Neural crest cell (in vitro differentiated cells): Measurements from ENCODE around the gene CNPY1. TPM values are rescaled to one million over a fixed set of nuclear protein-coding genes. Genes with fewer than 3 reads are reported as not detected.

Experiments used
- DNase-seq: peaks from one replicate; pipeline ENCODE4 v3.0.0; 2021; ENCODE audit warnings: low read depth, mixed read lengths, low spot score
- H3K27ac Mint-ChIP-seq: one replicate; pipeline ENCODE4 v1.8.0; 2021; ENCODE audit warnings: mild to moderate bottlenecking, mixed read lengths; ENCODE audit not compliant: unreplicated experiment
- H3K27me3 Mint-ChIP-seq: 2 replicates; pipeline ENCODE4 v1.8.0; 2021; ENCODE audit warnings: low read depth, mild to moderate bottlenecking, mixed read lengths
- H3K36me3 Mint-ChIP-seq: 2 replicates; pipeline ENCODE4 v1.8.0; 2021; ENCODE audit warnings: low read depth, mild to moderate bottlenecking, mixed read lengths
- H3K4me1 Mint-ChIP-seq: 2 replicates; pipeline ENCODE4 v1.8.0; 2021; ENCODE audit warnings: mixed read lengths
- H3K4me3 Mint-ChIP-seq: one replicate; pipeline ENCODE4 v1.8.0; 2021; ENCODE audit warnings: mild to moderate bottlenecking, mixed read lengths
- H3K9me3 Mint-ChIP-seq: 2 replicates; pipeline ENCODE4 v1.8.0; 2021; ENCODE audit warnings: mixed read lengths
- total RNA-seq: library from RNA; stranded (reverse); gene quantifications from 2 replicates; pipeline ENCODE4 v1.2.1, GENCODE V29; 2021
- TF ChIP-seq, protein P1 (sequence below): fragments of 200-600 bp; sonication (generic); conservative IDR thresholded peaks from 2 replicates; pipeline ENCODE4 v1.5.0; 2021; ENCODE audit warnings: antibody characterized with exemption, mild to moderate bottlenecking

Gene CNPY1
- total RNA-seq, 1 donor from 2014 or later = 2.4 TPM

DNA sequence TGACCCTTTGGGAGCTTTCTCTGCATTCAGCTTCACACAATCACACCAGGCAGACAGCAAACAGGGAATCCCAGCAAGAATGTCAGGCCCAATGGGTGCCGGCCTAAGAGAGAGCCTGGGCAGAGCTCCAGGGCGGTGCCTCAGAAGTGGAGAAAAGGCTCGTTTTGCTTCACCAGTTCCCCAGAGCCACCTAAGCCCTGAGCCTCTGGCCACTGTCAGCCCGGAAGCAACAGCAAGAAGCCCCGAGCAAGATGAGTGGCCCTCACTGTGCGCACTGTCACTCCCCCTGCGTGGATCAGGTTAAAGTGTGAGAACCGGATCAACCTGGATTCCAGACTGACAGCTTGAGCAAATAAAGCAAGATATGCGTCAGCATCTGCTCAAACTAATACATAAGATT is 14.7 kb downstream of the CNPY1 start:
- H3K27me3 Mint-ChIP-seq = peaks cover 88% of the 10 kb centered on the region
- no peaks in the 10 kb centered on the region for H3K36me3 Mint-ChIP-seq
- H3K4me1 Mint-ChIP-seq = peaks cover 28% of the 10 kb centered on the region
- H3K27ac Mint-ChIP-seq = no peak overlapping the region
- no peaks in the 10 kb centered on the region for H3K9me3 Mint-ChIP-seq
- H3K4me3 Mint-ChIP-seq = peak overlapping the region; percentile 74
- TF ChIP-seq, protein P1, sequence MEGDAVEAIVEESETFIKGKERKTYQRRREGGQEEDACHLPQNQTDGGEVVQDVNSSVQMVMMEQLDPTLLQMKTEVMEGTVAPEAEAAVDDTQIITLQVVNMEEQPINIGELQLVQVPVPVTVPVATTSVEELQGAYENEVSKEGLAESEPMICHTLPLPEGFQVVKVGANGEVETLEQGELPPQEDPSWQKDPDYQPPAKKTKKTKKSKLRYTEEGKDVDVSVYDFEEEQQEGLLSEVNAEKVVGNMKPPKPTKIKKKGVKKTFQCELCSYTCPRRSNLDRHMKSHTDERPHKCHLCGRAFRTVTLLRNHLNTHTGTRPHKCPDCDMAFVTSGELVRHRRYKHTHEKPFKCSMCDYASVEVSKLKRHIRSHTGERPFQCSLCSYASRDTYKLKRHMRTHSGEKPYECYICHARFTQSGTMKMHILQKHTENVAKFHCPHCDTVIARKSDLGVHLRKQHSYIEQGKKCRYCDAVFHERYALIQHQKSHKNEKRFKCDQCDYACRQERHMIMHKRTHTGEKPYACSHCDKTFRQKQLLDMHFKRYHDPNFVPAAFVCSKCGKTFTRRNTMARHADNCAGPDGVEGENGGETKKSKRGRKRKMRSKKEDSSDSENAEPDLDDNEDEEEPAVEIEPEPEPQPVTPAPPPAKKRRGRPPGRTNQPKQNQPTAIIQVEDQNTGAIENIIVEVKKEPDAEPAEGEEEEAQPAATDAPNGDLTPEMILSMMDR = no peak
- no peak for DNase-seq

DNA sequence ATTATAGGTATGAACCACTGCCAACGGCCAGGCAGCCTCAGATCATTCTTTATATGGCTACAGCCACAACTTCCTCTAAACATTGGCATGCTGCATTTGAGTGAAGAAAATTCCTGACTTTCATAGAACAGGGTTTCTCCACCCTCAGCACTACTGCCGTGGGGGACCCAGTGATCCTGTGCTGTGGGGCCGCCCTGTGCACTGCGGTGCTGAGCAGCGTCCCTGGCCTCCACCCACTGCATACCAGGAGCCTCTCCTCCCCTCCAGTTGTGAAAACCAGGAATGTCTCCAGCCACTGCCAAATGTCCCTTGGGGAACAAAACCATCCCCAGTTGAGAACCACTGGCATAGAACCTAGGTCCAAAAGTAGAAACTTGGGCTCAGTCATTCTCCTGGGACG is 15.8 kb downstream of the CNPY1 start:
- Mint-ChIP-seq H3K27me3 (peaks cover 88% of the 10 kb centered on the region), H3K4me1 (peaks cover 28% of the 10 kb centered on the region), H3K4me3 (no peak overlapping the region), H3K27ac (no peak overlapping the region), H3K9me3 (no peaks in the 10 kb centered on the region), H3K36me3 (no peaks in the 10 kb centered on the region)
- TF ChIP-seq, protein P1 = no peak
- no peak for DNase-seq

DNA sequence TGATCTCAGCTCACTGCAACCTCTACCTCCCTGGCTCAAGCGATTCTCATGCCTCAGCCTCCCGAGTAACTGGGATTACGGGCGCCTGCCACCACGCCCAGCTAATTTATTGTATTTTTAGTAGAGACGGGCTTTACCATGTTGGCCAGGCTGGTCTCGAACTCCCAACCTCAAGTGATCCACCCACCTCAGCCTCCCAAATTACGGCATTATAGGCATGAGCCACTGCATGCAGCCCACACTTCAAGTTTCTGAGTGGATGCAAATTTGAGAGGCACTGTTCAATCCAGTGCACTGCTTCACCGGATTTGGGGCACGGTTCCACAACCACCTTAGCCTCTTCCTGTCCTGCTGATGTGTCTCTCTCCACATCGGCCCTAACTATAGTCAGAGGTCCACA is 16.5 kb downstream of the CNPY1 start:
- Mint-ChIP-seq H3K36me3 (no peaks in the 10 kb centered on the region), H3K27ac (no peak overlapping the region), H3K9me3 (no peaks in the 10 kb centered on the region), H3K27me3 (peaks cover 88% of the 10 kb centered on the region), H3K4me1 (peaks cover 28% of the 10 kb centered on the region), H3K4me3 (no peak overlapping the region)
- DNase-seq = no peak
- TF ChIP-seq, protein P1 = no peak

DNA sequence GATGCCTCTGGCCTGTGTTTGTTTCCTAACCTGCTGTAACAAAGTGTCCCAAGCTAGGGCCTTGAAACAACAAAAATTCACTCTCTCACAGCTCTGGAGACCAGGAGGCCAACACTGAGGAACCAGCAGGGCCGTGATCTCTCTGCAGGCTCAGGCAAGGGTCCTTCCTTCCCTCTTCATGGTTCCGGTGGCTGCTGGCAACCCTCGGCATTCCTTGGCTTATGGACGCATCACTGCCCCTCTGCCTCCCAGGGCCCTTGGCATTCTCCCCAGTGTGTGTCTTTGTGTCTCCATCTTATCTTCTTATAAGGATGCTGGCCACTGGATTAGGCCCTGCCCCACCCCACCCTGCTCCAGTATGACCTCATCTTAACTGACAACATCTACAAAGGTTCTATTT is 17.0 kb downstream of the CNPY1 start:
- H3K27me3 Mint-ChIP-seq = peaks cover 86% of the 10 kb centered on the region
- no peaks in the 10 kb centered on the region for H3K9me3 Mint-ChIP-seq
- no peak overlapping the region for H3K4me3 Mint-ChIP-seq
- DNase-seq = no peak
- peaks cover 25% of the 10 kb centered on the region for H3K4me1 Mint-ChIP-seq
- H3K27ac Mint-ChIP-seq = no peak overlapping the region
- H3K36me3 Mint-ChIP-seq = no peaks in the 10 kb centered on the region
- TF ChIP-seq, protein P1 = no peak

DNA sequence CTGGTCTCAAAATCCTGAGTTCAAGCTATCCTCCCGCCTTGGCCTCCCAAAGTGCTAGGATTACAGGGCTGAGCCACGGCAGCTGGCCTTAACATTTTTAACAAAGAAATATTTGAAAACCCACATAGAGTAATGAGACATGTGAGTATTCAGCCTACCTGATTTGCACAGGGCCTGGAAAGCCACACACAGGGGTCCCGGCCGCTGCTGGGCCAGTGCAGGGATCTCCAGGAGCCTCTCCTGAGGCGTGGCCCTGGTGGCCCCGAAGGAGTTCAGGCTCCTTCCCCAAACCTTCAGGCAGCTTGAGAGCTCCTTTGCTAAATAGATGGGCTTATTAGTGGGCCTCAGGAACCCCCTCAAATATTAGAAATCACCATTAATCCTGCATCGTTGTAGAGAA is 18.7 kb downstream of the CNPY1 start:
- Mint-ChIP-seq H3K27me3 (peaks cover 85% of the 10 kb centered on the region), H3K4me1 (peaks cover 20% of the 10 kb centered on the region), H3K36me3 (no peaks in the 10 kb centered on the region), H3K4me3 (no peak overlapping the region), H3K9me3 (no peaks in the 10 kb centered on the region), H3K27ac (no peak overlapping the region)
- TF ChIP-seq, protein P1 = no peak
- DNase-seq = no peak

DNA sequence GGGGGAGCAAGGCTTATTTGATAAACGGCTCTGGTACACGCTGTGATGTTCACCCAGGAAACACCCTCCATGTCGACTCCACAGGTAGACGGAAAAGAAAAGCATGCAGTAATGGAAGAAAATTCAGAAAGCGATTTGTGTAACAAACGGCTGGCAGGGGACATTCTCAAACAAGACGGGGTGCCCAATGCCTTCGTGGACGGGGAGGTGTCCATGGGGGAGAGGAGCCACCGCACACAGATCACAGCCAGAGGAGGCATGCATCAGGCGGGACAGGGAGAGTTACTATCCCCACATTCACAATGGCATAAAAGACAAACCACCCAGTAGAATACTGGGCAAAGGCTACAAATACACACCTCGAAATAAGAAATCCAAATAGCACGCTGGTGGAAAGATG is 20.1 kb downstream of the CNPY1 start:
- H3K4me1 Mint-ChIP-seq = peaks cover 12% of the 10 kb centered on the region
- H3K27ac Mint-ChIP-seq = no peak overlapping the region
- H3K27me3 Mint-ChIP-seq = peaks cover 84% of the 10 kb centered on the region
- no peaks in the 10 kb centered on the region for H3K36me3 Mint-ChIP-seq
- H3K4me3 Mint-ChIP-seq = no peak overlapping the region
- no peak for DNase-seq
- H3K9me3 Mint-ChIP-seq = no peaks in the 10 kb centered on the region
- TF ChIP-seq, protein P1 = no peak
